Epithelial cell of proximal tubule (primary cell): ENCODE measurements around the gene AREG. TPM values are rescaled to one million over a fixed set of nuclear protein-coding genes. Genes with fewer than 3 reads are reported as not detected.

Source experiments
- DNase-seq: peaks from one replicate; pipeline ENCODE4 v3.0.0-alpha.2; 2011; ENCODE audit warnings: low read depth
- H3K4me3 ChIP-seq: 2 replicates; pipeline ENCODE4 v1.5.1; 2011; ENCODE audit warnings: low read depth, mild to moderate bottlenecking, low read length
- CTCF ChIP-seq: conservative IDR thresholded peaks from 2 replicates; pipeline ENCODE4 v1.5.1; 2012; ENCODE audit warnings: low read depth, mild to moderate bottlenecking, low read length
- total RNA-seq: library from RNA; depleted of rRNA; stranded (reverse); fragments of >200 nt; gene quantifications from 2 replicates; pipeline ENCODE4 v1.2.3, GENCODE V29; 2015

Gene AREG
- total RNA-seq, 1 donor from 2014 or later: 211 TPM

- DNase-seq: peak; percentile 44
- H3K4me3 ChIP-seq: no peak overlapping the region
- TF ChIP-seq CTCF: no peak
Observed at GRCh38 chr4:74451214-74451661, 6.3 kb downstream of the AREG start.

DNA sequence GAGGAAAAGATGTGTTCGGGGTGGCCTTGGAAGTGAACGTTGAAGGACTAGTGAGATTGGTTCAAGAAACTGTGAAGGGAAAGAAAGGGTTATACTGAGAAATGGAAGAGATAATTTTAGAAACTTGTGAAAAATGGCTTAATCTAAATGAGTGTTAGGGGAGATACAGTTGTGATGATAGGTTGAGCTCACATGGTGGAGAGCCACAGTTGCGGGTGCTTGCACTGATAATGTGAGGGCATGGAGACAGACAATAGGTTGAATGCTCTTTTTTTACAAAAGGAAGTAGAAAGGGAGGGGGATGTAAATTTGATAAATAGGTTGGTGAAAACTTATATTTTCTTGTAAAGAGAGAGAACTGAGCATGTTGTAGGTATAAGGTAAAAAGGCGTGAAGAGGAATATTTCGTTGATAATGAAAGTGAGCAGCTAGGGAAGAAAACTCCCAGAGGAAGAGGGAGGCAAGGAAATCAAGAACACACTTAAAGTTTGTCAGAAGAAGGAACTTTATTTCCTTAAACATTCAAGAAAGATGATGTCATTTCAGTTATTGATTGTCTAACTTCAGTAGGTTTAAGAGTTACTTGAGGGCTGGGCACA is 8.2 kb downstream of the AREG start:
- no peak for TF ChIP-seq CTCF
- peak; percentile 40 for DNase-seq
- H3K4me3 ChIP-seq: no peak overlapping the region

DNA sequence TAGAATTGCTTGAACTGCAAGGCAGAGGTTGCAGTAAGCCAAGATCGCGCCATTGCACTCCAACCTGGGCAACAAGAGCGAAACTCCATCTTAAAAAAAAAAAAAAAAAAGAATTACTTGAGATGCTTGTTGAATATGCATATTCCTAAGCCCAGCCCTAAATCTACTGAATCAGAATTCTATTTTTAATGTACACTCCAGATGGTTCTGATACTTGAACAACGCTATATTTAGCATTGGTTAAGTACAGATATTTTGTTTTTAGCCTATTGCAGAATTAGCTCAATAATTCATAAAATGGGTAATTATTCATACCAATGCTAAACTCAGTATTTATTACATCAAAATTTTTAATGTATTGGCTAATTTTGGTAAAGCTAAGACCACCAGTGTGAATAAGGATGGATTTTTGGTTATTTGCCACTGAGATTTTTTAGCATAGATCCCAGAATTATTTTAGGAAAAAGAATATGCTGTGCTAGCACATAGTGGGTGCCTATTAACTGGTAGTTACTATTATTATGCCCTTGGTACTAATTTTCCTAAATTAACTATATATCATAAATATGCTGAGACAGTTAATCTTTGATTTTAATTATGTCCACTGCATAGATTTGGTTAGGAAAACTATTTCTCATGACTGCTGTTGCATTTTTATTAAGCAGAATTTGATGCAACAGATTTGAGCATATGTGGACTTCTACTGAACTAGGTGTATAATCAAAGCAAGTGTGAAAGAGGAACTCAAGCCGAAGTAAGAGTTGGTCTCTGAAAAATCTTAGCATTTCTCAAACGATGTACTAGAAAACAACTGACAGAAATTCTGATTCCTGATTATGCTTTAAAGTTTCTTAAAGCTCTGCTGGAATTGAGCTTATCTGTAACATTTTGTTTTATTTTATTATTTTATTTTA is 9.2 kb downstream of the AREG start:
- H3K4me3 ChIP-seq: no peak overlapping the region
- no peak for TF ChIP-seq CTCF
- no peak for DNase-seq

DNA sequence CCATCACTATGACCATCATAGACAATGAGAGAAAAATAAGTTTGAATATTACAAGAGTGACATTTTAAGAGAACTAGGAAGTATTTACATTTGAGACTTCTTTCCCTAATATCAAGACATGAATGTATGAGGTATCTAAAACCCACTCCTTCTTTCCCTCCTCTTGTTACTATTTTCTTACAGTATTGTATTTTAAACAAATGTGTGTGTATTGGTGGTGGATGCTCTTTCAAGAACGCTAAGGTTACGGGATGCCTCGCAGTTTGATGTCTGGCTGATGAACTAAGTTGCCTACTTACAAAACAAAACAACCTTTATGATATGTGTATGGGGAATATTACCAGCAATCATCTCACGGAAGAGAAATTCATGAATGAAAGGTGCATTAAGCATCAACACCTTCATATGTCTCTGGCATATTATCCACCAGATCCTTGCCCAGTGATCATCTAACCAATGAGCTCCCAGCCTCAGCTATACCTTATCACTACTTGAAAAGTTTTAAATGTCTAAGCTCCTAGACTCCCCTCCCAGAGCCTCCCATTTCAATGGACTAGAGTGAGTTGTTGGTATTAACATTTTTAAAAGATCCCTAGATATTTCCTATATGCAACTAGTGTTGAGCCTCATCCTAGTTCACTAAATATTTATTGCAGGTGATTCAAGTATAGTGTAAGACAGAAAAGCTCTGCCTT is 10.6 kb downstream of the AREG start:
- TF ChIP-seq CTCF: no peak
- no peak for DNase-seq
- H3K4me3 ChIP-seq: no peak overlapping the region

GRCh38 chr4:74456056-74456744 is 11.3 kb downstream of the AREG start:
- no peak overlapping the region for H3K4me3 ChIP-seq
- DNase-seq: no peak
- TF ChIP-seq CTCF: no peak

DNA sequence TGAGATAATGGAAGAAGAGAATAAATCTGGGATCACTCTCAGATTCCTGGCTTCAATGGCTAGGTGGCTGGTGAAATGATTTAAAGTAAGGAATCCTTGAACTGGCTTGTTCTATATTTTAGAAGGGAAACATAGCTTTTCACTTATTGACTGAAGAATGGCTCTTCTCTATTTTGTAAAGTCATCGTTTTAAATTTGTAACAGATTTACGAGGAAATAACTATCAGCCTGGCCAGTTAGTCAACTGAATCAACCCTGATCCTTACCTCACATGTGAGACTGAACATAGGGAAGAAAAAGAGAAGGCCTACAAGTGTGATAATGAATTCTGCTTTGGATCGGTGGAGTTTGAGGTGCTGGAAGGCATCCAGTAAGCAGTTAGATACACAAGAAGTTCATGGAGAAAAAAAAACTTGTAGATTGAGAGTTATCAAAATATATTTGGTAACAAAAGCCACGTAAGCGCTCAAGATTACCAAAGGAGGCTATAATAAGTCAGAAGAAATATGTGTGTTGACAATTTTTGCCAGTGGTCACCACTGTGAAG is 12.0 kb downstream of the AREG start:
- DNase-seq: no peak
- TF ChIP-seq CTCF: no peak

More for the DNA sequence above, 12.0 kb downstream of the AREG start:
- no peak overlapping the region for H3K4me3 ChIP-seq
